MM.1S (cell line): Measurements from ENCODE around the gene PDE1C.

Source experiments
- DNase-seq: peaks from one replicate; pipeline ENCODE4 v3.0.0-alpha.2; 2015
- H2AFZ ChIP-seq: fragments of 300-600 bp; sonication (generic); 2 replicates; pipeline ENCODE4 v1.6.0; 2016; ENCODE audit warnings: antibody characterized with exemption, low read length
- H3F3A ChIP-seq: fragments of 300-600 bp; sonication (generic); 2 replicates; pipeline ENCODE4 v1.6.1; 2016; ENCODE audit warnings: mild to moderate bottlenecking, antibody characterized with exemption, low read length, moderate library complexity, mixed read lengths; ENCODE audit not compliant: insufficient read depth
- H3K27ac ChIP-seq: fragments of 300-600 bp; sonication (generic); 2 replicates; pipeline ENCODE4 v1.5.1; 2016; ENCODE audit warnings: mild to moderate bottlenecking, low read length
- H3K27me3 ChIP-seq: fragments of 300-600 bp; sonication (generic); replicated peaks from 2 replicates; pipeline ENCODE4 v1.6.0; 2016; ENCODE audit warnings: low read length; ENCODE audit not compliant: insufficient read depth
- H3K36me3 ChIP-seq: fragments of 300-600 bp; sonication (generic); replicated peaks from 2 replicates; pipeline ENCODE4 v1.6.1; 2016; ENCODE audit warnings: mild to moderate bottlenecking, low read length, mixed read lengths; ENCODE audit not compliant: insufficient read depth
- H3K4me1 ChIP-seq: fragments of 300-600 bp; sonication (generic); 2 replicates; pipeline ENCODE4 v1.6.1; 2016; ENCODE audit warnings: low read length, mixed read lengths
- H3K4me2 ChIP-seq: fragments of 300-600 bp; sonication (generic); 2 replicates; pipeline ENCODE4 v1.6.0; 2016; ENCODE audit warnings: low read depth, low read length
- H3K4me3 ChIP-seq: fragments of 300-600 bp; sonication (generic); 2 replicates; pipeline ENCODE4 v1.5.1; 2016; ENCODE audit warnings: low read length, mixed read lengths
- H3K79me2 ChIP-seq: fragments of 300-600 bp; sonication (generic); 2 replicates; pipeline ENCODE4 v1.6.1; 2016; ENCODE audit warnings: mixed run types, low read length, mixed read lengths
- H3K9ac ChIP-seq: fragments of 300-600 bp; sonication (generic); 2 replicates; pipeline ENCODE4 v1.6.1; 2016; ENCODE audit warnings: low read length, mixed read lengths
- H3K9me2 ChIP-seq: fragments of 300-600 bp; sonication (generic); replicated peaks from 2 replicates; pipeline ENCODE4 v1.6.1; 2016; ENCODE audit warnings: mild to moderate bottlenecking, low read length, mixed read lengths; ENCODE audit not compliant: insufficient read depth
- H3K9me3 ChIP-seq: fragments of 300-600 bp; sonication (generic); replicated peaks from 2 replicates; pipeline ENCODE4 v1.6.1; 2016; ENCODE audit warnings: mild to moderate bottlenecking, low read length, mixed read lengths; ENCODE audit not compliant: insufficient read depth
- H4K20me1 ChIP-seq: fragments of 300-600 bp; sonication (generic); 2 replicates; pipeline ENCODE4 v1.6.1; 2016; ENCODE audit warnings: mild to moderate bottlenecking, low read length, moderate library complexity, mixed read lengths; ENCODE audit not compliant: insufficient read depth
- EZH2 ChIP-seq: fragments of 300-600 bp; sonication (generic); optimal IDR thresholded peaks from 2 replicates; pipeline ENCODE3; 2017; ENCODE audit warnings: low read depth, mild to moderate bottlenecking, antibody characterized with exemption, low read length, mixed read lengths
- EZH2phosphoT487 ChIP-seq: fragments of 300-600 bp; sonication (generic); IDR thresholded peaks from 2 replicates; pipeline ENCODE4 v1.6.1; 2018; ENCODE audit warnings: antibody characterized with exemption, low read length
- TF ChIP-seq, protein P1 (sequence below): fragments of 300-600 bp; sonication (generic); IDR thresholded peaks from 2 replicates; pipeline ENCODE4 v1.5.1; 2016; ENCODE audit warnings: antibody characterized with exemption, low read length, mixed read lengths

Gene PDE1C

GRCh38 chr7:32023376-32023775, 46.8 kb downstream of the PDE1C start:
- H3K79me2 ChIP-seq, result no peaks in the 10 kb centered on the region
- no peaks in the 10 kb centered on the region for H3K9me2 ChIP-seq
- H4K20me1 ChIP-seq, result no peaks in the 10 kb centered on the region
- H3K36me3 ChIP-seq, result no peaks in the 10 kb centered on the region
- no peak for DNase-seq
- TF ChIP-seq EZH2 (no peak), EZH2phosphoT487 (no peak)
- TF ChIP-seq, protein P1, sequence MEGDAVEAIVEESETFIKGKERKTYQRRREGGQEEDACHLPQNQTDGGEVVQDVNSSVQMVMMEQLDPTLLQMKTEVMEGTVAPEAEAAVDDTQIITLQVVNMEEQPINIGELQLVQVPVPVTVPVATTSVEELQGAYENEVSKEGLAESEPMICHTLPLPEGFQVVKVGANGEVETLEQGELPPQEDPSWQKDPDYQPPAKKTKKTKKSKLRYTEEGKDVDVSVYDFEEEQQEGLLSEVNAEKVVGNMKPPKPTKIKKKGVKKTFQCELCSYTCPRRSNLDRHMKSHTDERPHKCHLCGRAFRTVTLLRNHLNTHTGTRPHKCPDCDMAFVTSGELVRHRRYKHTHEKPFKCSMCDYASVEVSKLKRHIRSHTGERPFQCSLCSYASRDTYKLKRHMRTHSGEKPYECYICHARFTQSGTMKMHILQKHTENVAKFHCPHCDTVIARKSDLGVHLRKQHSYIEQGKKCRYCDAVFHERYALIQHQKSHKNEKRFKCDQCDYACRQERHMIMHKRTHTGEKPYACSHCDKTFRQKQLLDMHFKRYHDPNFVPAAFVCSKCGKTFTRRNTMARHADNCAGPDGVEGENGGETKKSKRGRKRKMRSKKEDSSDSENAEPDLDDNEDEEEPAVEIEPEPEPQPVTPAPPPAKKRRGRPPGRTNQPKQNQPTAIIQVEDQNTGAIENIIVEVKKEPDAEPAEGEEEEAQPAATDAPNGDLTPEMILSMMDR, result no peak
- no peak overlapping the region for H3K4me3 ChIP-seq
- no peaks in the 10 kb centered on the region for H3K4me1 ChIP-seq
- H3K9ac ChIP-seq, result no peak overlapping the region
- H3K4me2 ChIP-seq, result no peak overlapping the region
- no peaks in the 10 kb centered on the region for H3K9me3 ChIP-seq
- no peaks in the 10 kb centered on the region for H3K27me3 ChIP-seq
- no peaks in the 10 kb centered on the region for H3F3A ChIP-seq
- H2AFZ ChIP-seq, result no peak overlapping the region
- H3K27ac ChIP-seq, result no peak overlapping the region

DNA sequence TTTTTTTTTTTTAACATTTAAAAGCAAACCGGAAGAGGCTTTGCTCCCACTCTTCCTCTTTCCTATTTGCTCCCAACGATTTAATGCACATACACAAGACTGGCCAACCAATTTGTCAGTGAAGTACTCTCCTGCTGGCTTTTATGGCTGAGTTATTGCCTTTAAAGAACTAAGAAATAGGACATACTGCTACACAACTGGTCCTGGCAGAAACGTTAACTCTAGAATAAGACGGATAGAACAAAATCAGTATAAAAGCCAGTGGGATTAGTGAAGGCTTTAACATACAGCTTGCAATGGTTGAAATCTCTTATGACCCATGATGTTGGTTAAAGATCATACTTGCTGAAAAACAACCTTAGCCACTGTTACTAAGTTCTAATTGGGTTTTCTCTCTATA, 47.2 kb downstream of the PDE1C start:
- TF ChIP-seq, protein P1, result no peak
- no peak for TF ChIP-seq EZH2phosphoT487
- no peak for TF ChIP-seq EZH2
- Histone ChIP-seq H3K27me3 (no peaks in the 10 kb centered on the region), H2AFZ (no peak overlapping the region), H3K9me3 (no peaks in the 10 kb centered on the region), H3K36me3 (no peaks in the 10 kb centered on the region), H3K4me3 (no peak overlapping the region), H4K20me1 (no peaks in the 10 kb centered on the region), H3K4me1 (no peaks in the 10 kb centered on the region), H3K27ac (no peak overlapping the region), H3K79me2 (no peaks in the 10 kb centered on the region), H3K4me2 (no peak overlapping the region), H3K9me2 (no peaks in the 10 kb centered on the region), H3F3A (no peaks in the 10 kb centered on the region), H3K9ac (no peak overlapping the region)
- DNase-seq, result no peak

GRCh38 chr7:32020551-32021159, 49.6 kb downstream of the PDE1C start:
- H3K4me3 ChIP-seq, result no peak overlapping the region
- H3K79me2 ChIP-seq, result no peaks in the 10 kb centered on the region
- H4K20me1 ChIP-seq, result no peaks in the 10 kb centered on the region
- no peaks in the 10 kb centered on the region for H3K36me3 ChIP-seq
- H3K4me2 ChIP-seq, result no peak overlapping the region
- no peak for DNase-seq
- no peak overlapping the region for H2AFZ ChIP-seq
- H3K4me1 ChIP-seq, result no peaks in the 10 kb centered on the region
- H3K27ac ChIP-seq, result no peak overlapping the region
- H3K9me2 ChIP-seq, result no peaks in the 10 kb centered on the region
- TF ChIP-seq EZH2, result no peak
- TF ChIP-seq, protein P1, result no peak
- no peak for TF ChIP-seq EZH2phosphoT487
- H3K9me3 ChIP-seq, result no peaks in the 10 kb centered on the region
- no peaks in the 10 kb centered on the region for H3K27me3 ChIP-seq
- no peak overlapping the region for H3K9ac ChIP-seq
- H3F3A ChIP-seq, result no peaks in the 10 kb centered on the region
